ENCODE results near the gene FOXA2. TPM values are rescaled to one million over a fixed set of nuclear protein-coding genes. Genes with fewer than 3 reads are reported as not detected.

FOXA2 gene
- total and polyA plus RNA-seq, 10 donors = not detected

- no peak overlapping the region for H3K4me3 ChIP-seq
- no peak for DNase-seq
- H3K36me3 ChIP-seq = no peaks in the 10 kb centered on the region
- intact Hi-C loops (cut with DNase I; ENCODE audit: low total_unique reads) = no loop called here
- 62 to 87% (median 71%) methylated on average over 2 of the region's 2 CpGs for WGBS, 5 donors
- H3K4me1 ChIP-seq = no peaks in the 10 kb centered on the region
- TF ChIP-seq, protein P1, sequence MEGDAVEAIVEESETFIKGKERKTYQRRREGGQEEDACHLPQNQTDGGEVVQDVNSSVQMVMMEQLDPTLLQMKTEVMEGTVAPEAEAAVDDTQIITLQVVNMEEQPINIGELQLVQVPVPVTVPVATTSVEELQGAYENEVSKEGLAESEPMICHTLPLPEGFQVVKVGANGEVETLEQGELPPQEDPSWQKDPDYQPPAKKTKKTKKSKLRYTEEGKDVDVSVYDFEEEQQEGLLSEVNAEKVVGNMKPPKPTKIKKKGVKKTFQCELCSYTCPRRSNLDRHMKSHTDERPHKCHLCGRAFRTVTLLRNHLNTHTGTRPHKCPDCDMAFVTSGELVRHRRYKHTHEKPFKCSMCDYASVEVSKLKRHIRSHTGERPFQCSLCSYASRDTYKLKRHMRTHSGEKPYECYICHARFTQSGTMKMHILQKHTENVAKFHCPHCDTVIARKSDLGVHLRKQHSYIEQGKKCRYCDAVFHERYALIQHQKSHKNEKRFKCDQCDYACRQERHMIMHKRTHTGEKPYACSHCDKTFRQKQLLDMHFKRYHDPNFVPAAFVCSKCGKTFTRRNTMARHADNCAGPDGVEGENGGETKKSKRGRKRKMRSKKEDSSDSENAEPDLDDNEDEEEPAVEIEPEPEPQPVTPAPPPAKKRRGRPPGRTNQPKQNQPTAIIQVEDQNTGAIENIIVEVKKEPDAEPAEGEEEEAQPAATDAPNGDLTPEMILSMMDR (IDR thresholded peaks at IDR 0.05 in 8 of 11, conservative IDR thresholded peaks at IDR 0.05 in 3 of 11) = no peak
- TF ChIP-seq POLR2AphosphoS5 (IDR thresholded peaks at IDR 0.05) (no peak), POLR2A (IDR thresholded peaks at IDR 0.05) (no peak)
- H3K9me3 ChIP-seq = no peaks in the 10 kb centered on the region
- H3K27me3 ChIP-seq (replicated peaks in 1 of 7) = peaks cover 0 to 14% (median 0%) of the 10 kb centered on the region in 7 donors
- H3K27ac ChIP-seq = no peak overlapping the region
Observed at GRCh38 chr20:22619272-22619671, 34.9 kb upstream of the FOXA2 start.

- no peak overlapping the region for H3K4me3 ChIP-seq
- WGBS, 5 donors = 70 to 83% (median 72%) methylated on average over 3 of the region's 3 CpGs
- H3K4me1 ChIP-seq = no peaks in the 10 kb centered on the region
- peaks cover 0 to 26% (median 0%) of the 10 kb centered on the region in 7 donors for H3K27me3 ChIP-seq (replicated peaks in 1 of 7)
- H3K27ac ChIP-seq = no peak overlapping the region
- no peak for DNase-seq
- H3K9me3 ChIP-seq = no peaks in the 10 kb centered on the region
- no peaks in the 10 kb centered on the region for H3K36me3 ChIP-seq
- TF ChIP-seq POLR2A (IDR thresholded peaks at IDR 0.05) (no peak), POLR2AphosphoS5 (IDR thresholded peaks at IDR 0.05) (peak in 1 of 3 donors; percentile 23)
- intact Hi-C loops (cut with DNase I; ENCODE audit: low total_unique reads) = no loop called here
Observed at GRCh38 chr20:22617160-22617559, 32.8 kb upstream of the FOXA2 start.

- WGBS, 5 donors = 58 to 88% (median 80%) methylated on average over 3 of the region's 3 CpGs
- intact Hi-C loops (cut with DNase I; ENCODE audit: low total_unique reads) = no loop called here
- TF ChIP-seq, protein P1 (IDR thresholded peaks at IDR 0.05 in 8 of 11, conservative IDR thresholded peaks at IDR 0.05 in 3 of 11) = no peak
- TF ChIP-seq POLR2A (IDR thresholded peaks at IDR 0.05) (no peak), POLR2AphosphoS5 (IDR thresholded peaks at IDR 0.05) (no peak)
Observed at GRCh38 chr20:22616551-22616950, 32.2 kb upstream of the FOXA2 start.

GRCh38 chr20:22615425-22615824, 31.1 kb upstream of the FOXA2 start:
- Histone ChIP-seq H3K4me1 (no peaks in the 10 kb centered on the region), H3K9me3 (no peaks in the 10 kb centered on the region), H3K36me3 (no peaks in the 10 kb centered on the region), H3K27me3 (replicated peaks in 1 of 7) (peaks cover 0 to 26% (median 0%) of the 10 kb centered on the region in 7 donors), H3K4me3 (no peak overlapping the region), H3K27ac (no peak overlapping the region)
- WGBS, 5 donors = 85 to 92% (median 90%) methylated on average over 6 of the region's 6 CpGs
- TF ChIP-seq POLR2AphosphoS5 (IDR thresholded peaks at IDR 0.05) = no peak
- no peak for TF ChIP-seq POLR2A (IDR thresholded peaks at IDR 0.05)
- TF ChIP-seq, protein P1 (IDR thresholded peaks at IDR 0.05 in 8 of 11, conservative IDR thresholded peaks at IDR 0.05 in 3 of 11) = no peak
- DNase-seq = no peak
- intact Hi-C loops (cut with DNase I; ENCODE audit: low total_unique reads) = no loop called here

More at GRCh38 chr20:22616551-22616950, 32.2 kb upstream of the FOXA2 start:
- Histone ChIP-seq H3K27me3 (replicated peaks in 1 of 7) (peaks cover 0 to 26% (median 0%) of the 10 kb centered on the region in 7 donors), H3K27ac (no peak overlapping the region), H3K9me3 (no peaks in the 10 kb centered on the region), H3K4me3 (no peak overlapping the region), H3K4me1 (no peaks in the 10 kb centered on the region), H3K36me3 (no peaks in the 10 kb centered on the region)
- no peak for DNase-seq

DNA sequence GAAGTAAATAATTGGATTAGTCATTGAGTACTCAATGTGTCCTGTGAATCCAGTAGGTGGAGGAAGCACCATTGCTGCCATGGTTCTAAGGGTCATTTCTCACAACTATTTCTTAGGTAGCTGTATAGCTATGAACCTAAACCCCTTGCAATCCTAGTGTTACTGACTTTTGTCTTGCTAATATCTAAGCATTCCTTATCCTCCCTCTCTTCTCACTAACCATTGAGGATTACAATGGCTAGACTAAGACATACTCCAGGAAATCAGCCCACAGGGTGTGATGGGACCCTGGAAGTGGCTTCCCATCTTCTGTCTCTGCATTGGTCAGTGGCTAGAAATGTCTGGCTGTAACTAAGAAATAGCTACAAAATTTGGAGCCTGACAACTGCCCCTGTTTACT, 27.3 kb upstream of the FOXA2 start:
- Histone ChIP-seq H3K27ac (no peak overlapping the region), H3K36me3 (no peaks in the 10 kb centered on the region), H3K9me3 (no peaks in the 10 kb centered on the region), H3K27me3 (replicated peaks in 1 of 7) (peaks cover 0 to 19% (median 0%) of the 10 kb centered on the region in 7 donors), H3K4me3 (no peak overlapping the region), H3K4me1 (no peaks in the 10 kb centered on the region)
- DNase-seq = no peak
- TF ChIP-seq, protein P1 (IDR thresholded peaks at IDR 0.05 in 8 of 11, conservative IDR thresholded peaks at IDR 0.05 in 3 of 11) = no peak
- no peak for TF ChIP-seq POLR2AphosphoS5 (IDR thresholded peaks at IDR 0.05)
- TF ChIP-seq POLR2A (IDR thresholded peaks at IDR 0.05) = no peak
- intact Hi-C loops (cut with DNase I; ENCODE audit: low total_unique reads) = no loop called here

Data from spleen (tissue), 11 donors.